Activated CD8-positive, alpha-beta memory T cell treated with anti-CD3 and anti-CD28 coated beads, Interleukin-2, amount 50 U/mL, for 48 hours (primary cell): ENCODE data around the gene COL6A5.
"Not testable (repeated sequence)": the region's sequence is repeated elsewhere in the genome, so short reads cannot be mapped to it uniquely, and the experiment has no call there.

Experiments used
- DNase-seq: peaks from one replicate; pipeline ENCODE4 v3.0.0-alpha.2; 2020

Gene COL6A5, protein sequence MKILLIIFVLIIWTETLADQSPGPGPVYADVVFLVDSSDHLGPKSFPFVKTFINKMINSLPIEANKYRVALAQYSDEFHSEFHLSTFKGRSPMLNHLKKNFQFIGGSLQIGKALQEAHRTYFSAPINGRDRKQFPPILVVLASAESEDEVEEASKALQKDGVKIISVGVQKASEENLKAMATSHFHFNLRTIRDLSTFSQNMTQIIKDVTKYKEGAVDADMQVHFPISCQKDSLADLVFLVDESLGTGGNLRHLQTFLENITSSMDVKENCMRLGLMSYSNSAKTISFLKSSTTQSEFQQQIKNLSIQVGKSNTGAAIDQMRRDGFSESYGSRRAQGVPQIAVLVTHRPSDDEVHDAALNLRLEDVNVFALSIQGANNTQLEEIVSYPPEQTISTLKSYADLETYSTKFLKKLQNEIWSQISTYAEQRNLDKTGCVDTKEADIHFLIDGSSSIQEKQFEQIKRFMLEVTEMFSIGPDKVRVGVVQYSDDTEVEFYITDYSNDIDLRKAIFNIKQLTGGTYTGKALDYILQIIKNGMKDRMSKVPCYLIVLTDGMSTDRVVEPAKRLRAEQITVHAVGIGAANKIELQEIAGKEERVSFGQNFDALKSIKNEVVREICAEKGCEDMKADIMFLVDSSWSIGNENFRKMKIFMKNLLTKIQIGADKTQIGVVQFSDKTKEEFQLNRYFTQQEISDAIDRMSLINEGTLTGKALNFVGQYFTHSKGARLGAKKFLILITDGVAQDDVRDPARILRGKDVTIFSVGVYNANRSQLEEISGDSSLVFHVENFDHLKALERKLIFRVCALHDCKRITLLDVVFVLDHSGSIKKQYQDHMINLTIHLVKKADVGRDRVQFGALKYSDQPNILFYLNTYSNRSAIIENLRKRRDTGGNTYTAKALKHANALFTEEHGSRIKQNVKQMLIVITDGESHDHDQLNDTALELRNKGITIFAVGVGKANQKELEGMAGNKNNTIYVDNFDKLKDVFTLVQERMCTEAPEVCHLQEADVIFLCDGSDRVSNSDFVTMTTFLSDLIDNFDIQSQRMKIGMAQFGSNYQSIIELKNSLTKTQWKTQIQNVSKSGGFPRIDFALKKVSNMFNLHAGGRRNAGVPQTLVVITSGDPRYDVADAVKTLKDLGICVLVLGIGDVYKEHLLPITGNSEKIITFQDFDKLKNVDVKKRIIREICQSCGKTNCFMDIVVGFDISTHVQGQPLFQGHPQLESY (N-terminal part only)

DNA sequence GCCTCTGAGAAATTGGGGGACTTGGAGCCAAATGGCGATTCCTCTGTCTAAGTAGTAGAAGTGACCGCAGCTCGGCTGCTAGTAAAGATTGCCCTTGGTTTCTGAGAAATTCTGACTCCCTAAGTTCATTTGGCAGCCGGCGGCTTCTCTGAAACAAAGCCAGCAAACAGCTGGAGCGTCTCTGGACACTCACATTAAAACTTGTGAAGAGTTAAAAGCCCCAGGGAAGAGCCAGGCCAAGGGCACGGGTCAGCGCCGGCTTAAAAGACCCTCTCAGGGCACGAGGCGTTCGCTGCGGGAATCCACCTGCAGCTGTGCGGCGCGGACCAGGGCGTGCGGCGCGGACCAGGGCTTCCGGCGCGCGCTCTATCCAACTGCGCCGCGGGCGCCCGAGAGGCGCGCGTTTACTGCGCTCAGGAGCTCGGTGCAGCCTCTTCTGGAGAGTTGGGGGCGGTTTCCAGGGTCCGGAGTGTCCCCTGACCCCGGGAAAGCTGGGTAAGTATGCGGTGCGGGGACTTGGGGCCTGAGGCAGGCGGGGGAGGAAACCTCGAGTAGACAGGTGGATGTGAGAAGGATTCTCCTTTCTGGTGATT lies at the start of gene COL6A5:
Gene COL6A5 (plus strand): TSS at position 186 of the 593 bp plus-strand sequence. CDS start 27,967 bp downstream, outside the sequence.
- DNase-seq, result no peak

DNA sequence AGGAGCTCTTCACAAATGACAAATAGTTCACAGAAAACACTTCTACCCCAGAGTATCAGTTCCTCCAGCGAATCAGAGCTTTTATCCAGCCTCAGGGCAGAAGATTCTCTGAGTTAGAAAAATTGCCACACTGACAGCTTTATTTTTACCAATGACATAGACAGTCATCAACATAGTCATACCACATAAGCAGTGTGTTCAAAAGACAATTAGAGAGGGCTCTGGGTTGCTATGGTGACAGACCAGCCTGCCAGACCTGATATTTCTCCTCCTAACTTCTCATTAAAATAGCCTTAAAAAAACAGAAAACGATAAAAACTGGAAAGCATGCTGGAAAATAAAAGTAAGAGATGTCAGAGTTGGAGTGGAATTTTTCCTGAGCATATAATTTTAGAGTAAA lies 45.9 kb upstream of the COL6A5 start:
- DNase-seq, result no peak

DNA sequence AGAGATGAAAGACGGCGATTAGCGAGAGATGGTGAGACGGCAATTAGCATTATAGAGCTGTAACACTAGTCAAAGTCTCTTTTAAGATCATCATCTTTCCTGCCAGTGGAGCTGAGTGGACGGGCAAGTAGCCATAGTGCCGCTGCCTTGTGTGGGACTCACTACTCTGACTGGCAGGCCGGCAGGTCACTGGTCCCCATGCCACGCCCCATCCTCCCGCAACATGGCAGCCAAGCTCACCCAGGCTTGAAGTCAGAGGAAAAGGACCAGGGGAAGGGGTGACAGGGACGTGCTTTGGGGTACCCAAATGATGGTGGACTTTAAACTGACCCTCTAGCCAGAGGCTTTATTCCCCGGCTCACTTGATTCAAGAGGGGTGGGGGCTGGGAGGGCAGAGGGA lies 44.6 kb upstream of the COL6A5 start:
- DNase-seq, result no peak

DNA sequence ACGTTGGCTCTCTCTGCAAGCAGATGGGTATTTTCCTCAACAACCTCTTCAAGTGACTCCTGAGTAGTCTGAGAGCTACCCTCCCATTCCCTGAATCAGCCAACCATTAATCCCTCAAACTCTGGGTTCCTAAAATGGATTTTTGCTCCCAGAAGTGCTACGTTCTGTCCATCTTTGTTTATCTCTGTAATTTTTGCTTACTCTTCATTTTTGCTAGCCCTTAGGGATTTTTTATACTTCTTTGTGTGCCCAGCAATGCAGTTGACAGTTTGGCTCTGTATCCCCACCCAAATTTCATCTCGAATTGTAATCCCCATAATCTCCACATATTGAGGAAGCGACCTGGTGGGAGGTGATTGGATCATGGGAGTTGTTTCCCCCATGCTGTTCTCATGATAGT lies 35.4 kb upstream of the COL6A5 start:
- DNase-seq, result no peak

DNA sequence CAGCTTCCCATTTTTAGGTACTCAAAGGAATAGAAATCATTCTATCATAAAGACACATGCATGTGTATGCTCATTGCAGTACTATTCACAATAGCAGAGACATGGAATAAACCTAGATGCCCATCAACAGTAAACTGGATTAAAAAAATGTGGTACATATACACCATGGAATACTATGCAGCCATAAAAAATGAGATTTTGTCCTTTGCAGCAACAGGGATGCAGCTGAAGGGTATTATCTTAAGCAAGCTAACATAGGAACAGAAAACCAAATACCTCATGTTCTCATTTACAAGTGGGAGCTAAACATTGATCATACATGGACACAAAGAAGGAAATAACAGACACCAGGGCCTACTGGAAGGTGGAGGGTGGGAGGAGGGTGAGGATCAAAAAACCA lies 33.1 kb upstream of the COL6A5 start:
- DNase-seq, result no peak

DNA sequence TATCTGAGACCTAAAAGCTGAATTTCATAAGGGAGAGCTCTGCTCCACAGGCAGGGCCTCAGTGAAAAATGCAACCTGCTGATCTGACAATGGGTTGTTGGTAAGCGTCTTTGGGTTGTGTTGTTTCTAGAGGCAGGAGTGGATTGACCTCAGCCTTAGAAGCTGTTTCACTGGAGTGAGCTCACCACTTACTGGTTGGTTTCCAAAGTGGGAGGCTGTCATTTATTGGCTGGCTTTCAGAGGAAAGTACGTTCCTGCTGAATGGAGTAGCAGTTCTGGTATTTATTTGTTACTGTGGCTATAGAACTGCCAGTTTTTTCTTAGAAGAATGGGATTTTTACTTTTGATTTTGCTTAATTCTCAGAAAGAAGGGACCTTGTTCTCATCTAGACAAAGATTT lies 29.3 kb upstream of the COL6A5 start:
- DNase-seq, result no peak

DNA sequence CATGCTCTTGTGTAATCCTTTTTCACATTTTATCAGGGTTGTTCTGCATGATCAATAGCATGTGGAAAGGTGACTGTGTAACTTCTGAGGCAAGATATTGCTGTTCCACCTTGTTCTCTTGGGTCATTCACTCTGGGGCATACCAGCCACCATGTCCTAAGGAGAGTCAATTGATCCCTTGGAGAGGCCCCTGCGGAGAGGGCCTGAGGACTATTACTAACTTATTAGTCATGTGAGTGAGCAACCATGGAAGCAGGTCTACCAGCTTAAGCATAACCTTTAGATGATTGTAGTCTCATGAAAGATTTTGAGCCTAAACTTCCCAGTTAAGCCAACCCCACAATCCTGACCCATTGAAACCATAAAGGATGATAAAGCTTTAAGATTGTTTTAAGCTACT lies 22.0 kb upstream of the COL6A5 start:
- no peak for DNase-seq

DNA sequence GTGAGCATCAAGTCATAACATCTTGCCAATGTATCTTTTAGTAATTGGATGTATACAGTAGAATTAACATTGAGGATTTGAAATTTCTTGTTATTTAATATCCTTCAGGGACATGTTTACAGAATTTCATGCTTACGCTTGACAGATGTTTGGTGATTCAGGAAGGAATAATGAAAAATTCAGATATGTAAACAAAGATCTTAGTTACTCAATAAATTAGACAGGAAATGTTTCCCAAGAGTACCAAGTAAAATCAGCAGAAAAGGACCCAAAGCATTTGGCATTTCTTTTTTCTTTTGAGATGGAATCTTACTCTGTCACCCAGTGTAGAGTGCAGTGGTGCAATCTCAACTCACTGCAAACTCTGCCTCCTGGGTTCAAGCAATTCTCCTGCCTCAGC lies 4.7 kb upstream of the COL6A5 start:
- no peak for DNase-seq

DNA sequence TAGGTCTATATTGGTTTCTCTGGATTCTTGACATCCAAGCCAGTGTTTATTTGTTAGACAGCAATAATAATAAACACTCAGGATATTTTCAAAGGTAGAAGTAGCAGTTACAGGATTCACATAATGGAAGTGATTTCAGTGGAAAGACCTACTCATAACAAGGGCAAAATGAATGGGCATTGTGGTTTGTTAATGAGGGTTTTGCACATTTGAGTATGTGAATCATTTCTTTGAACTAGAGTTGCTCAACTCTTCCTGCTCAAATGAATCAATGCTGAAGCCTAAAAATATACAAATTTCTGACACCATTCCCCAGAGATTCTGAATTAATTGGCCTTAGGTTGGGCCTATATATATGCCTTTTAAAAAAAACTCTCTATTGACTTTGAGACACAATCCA lies 4.1 kb upstream of the COL6A5 start:
- DNase-seq, result no peak

DNA sequence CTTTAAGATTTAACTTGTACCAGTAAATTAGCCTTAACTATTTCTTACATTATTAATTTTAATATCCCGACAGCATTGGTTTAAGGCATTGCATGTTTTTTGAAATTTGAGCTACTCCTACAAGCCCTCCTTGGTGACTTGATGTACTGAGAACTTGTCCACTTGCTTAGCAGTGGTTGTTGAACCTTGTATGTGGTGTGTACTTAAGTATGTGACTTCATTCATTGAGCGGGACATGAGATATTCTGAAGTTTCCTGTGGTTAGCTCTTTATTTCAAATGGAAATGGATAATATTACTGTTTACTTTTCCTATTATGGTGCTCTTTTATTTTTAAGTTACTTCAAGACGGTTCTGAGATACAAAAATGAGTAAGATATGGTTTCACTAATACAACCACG lies 3.6 kb upstream of the COL6A5 start:
- no peak for DNase-seq

DNA sequence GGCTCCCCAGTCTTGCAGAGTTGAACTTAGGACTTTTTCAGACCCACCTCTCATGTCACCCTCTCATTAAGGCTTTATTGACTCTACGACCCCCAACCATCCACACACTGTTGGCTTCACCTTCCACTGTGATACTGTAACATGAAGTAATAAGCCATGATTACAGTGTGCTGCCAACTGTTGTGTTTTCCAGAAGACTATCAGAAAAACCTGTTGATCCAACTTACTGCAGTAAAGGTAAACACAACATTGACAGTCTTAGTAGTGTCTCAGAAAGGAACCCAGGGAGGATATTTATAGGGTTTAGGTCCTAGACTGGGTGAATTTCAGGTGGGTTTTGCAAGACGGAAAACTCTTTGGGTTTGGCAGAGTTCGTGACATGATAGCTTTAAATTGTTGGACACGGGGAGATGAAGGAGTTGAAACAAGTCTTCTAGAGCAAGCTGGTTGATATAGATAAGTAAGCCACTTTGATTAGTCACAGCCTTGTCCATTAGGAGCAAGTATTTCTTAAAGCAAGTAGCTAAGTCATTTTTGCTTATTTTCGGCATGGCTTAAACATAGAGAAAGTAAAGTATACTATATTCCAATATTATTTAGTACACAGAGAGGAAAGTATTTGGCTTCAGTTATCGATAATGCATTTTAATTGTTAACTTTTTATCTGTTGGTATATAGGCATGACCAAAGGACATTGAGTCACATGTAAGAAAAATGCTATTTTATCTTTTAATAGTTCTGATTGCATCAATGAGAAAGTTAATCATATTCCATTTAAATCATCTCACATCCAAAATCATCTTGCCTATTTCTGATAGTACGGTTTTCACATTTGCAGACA lies 2.4 kb upstream of the COL6A5 start:
- DNase-seq, result no peak

DNA sequence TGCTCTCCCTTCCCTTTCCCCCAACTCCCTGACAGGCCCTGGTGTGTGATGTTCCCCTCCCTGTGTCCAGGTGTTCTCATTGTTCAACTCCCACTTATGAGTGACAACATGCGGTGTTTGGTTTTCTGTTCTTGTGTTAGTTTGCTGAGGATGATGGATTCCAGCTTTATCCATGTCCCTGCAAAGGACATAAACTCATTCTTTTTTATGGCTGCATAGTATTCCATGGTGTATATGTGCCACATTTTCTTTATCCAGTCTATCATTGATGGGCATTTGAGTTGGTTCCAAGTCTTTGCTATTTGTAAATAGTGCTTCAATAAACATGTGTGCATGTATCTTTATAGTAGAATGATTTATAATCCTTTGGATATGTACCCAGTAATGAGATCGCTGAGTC lies 2.8 kb downstream of the COL6A5 start:
- not testable (repeated sequence) for DNase-seq

DNA sequence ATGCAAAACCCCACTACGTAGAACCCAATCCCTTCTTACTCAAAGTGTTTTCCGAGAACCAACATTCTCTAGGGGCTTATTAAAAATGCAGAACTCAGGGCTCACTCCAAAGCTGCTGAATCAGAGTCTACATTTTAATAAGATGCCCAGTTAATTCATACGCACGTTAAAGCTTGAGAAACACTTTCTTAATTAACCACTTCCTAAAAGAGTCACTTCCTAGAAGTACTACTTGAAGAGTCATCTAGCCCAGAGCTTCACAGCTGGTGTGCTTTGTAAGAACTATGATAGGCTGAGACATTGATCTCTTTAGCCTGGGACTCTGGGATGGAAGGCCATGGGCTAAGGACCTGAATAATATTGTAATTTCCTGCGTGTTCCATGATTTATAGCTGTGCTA lies 9.0 kb downstream of the COL6A5 start:
- DNase-seq, result no peak

DNA sequence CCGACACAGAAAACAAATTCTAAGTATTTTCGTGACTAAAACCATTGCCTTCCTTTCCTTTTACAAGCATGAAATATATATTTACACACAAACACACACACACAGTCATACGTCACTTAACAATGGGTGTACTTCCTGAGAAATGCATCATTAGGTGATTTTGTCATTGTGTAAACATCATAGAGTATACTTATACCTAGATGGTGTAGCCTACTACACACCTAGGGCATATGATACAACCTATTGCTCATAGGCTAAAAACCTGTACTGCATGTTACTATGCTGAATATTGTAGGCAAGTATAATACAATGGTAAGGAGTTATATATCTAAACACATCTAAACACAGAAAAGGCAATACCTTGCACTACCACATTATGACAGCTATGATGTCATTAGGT lies 28.6 kb downstream of the COL6A5 start:
- no peak for DNase-seq

DNA sequence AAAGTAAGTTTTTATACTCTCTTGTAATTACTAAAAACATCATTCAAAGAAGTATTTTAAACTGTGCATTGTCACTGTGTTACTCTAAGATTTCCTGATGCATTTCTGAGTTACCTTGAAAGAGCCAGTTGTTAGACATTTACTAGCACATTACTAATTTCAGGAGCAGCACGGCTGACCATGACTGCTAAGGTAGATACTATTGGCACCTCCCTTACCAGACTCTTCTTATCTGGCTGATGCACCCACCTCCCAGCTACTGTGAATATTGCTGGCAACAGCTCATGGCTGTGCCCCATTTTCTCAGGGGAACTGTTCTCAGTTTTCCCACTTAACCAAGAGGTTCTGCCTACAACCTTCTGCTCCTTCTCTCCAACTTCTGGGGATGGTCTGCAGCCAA lies 29.4 kb downstream of the COL6A5 start:
- no peak for DNase-seq

DNA sequence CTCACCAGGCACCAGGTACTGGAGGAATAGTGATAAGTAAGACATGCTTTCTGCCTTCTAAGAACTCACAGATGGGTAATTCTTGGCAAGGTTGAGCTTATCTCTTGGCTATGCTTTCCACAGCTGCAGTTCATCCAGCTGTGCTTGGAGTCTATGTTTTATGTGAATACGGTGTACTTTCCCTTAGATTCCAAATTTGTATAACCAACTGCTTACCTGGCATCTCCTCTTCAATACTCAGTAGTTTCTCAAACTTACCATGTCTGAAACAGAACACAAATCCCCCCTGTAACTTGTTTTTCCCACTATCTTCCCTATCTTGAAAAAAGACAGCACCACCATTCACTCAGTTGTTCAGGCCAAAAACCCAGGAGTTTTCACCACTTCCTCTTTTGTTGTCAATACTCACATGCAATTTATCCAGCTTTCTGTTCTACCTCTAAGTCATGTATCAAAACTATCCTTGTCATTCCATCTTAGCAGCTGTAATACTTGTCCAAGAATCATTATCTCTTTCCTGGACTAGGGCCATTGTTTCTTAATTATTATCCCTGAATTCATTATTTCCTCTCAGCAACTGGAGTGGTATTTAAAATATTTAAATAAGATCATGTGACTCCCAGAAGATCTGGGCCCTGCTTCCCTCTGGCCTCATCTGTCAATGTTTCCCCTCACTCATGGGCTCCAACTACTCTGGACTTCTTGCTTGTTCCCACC lies 32.6 kb downstream of the COL6A5 start:
- DNase-seq, result no peak

DNA sequence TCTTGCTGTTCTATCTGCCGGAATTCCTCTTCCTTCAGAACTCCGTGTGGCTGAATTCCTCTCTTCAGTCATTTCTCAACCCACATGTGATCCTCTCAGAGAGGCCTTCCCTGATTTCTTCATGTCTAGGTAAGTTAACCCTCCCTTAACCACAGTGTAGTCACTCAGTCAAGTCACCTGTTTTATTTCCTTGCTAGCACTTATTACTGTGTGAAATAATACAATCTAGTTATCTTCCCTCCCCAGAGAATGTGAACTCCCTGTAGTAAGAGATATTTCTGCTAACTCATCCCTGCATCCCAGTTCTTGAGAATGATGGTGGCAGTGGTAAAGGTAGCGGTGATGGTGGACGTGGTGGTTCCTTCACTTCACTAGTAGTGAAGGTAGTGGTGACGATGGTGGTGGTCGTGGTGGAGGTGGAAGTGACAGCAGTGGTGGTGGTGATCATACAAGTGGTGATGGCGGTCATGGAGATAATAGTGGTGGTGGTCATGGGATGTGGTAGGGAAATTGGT lies 33.3 kb downstream of the COL6A5 start:
- DNase-seq, result no peak

DNA sequence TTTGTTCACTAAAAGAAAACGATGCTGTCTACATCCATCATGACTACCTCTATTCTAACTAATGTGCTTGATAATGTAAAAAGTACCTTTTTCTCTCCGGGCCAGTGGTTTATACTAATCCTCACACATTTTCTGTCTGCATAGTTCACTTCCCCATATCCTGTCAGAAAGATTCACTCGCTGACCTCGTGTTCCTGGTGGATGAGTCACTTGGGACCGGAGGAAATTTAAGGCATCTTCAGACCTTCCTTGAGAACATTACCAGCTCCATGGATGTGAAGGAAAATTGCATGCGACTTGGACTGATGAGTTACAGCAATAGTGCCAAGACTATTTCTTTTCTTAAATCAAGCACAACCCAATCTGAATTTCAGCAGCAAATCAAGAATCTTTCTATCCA lies 33.8 kb downstream of the COL6A5 start:
- DNase-seq, result no peak

DNA sequence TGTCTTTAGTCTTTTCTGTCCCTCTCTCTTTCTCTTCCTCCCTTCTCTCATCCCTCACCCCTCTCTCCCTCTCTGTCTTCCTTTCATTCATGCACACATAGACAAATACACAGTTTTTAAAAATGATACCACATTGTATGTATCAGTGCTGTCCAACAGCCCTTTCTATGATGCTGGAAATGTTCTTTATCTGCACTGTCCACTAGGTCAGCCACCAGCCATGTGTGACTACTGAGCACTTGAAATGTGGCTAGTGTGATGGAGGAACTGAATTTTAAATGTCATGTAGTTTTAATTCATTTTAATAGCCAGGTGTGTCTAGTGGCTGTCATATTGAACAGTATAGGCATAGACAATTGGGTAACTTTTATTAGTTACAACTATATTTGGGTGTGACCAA lies 34.9 kb downstream of the COL6A5 start:
- no peak for DNase-seq

DNA sequence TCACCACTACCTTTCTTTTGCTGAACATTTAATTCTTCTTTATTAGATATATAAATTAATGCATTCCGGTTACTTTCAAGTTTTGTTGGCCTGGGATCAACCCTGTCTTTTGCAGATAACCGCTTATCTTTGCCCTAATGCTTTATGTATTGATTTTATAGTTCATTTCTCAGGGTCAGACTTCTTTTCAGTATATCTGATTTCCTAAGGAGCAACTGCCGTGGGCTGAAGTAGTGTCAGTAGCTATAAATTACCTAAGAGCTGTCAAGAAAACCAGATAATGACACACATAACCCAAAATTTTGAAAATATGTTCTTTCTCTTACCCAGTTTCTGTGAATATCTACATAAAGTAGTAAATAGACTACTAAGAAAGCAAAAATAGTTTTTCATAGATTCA lies 38.0 kb downstream of the COL6A5 start:
- DNase-seq, result no peak

DNA sequence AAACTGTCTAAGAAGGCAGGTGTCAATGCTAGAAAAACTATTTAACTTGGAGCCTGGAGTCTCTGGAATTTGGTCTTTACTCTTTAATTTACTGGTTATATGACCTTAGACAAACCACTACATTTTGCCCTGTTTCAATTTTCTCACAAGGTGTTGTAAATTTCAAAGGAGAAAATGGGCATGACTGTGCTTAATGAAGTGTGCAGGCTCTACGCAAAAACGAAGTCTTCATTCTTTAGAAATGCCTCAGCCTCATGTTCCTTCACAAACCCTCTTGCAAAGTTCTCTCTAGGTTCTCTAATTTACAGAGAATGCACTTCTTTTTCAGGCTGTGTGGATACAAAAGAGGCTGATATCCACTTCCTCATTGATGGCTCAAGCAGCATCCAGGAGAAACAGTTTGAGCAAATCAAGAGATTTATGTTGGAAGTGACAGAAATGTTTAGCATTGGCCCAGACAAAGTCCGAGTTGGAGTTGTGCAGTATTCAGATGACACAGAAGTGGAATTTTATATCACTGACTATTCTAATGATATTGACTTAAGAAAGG lies 39.1 kb downstream of the COL6A5 start:
- DNase-seq, result no peak
